Bronchial epithelial cell (primary cell): ENCODE measurements around the gene PHLDA3. TPM values are rescaled to one million over a fixed set of nuclear protein-coding genes. Genes with fewer than 3 reads are reported as not detected.
"Not testable (repeated sequence)": the region's sequence is repeated elsewhere in the genome, so short reads cannot be mapped to it uniquely, and the experiment has no call there.

ENCODE experiments used
- DNase-seq: peaks from one replicate; pipeline ENCODE4 v3.0.0-alpha.2; 2010; ENCODE audit warnings: low read depth
- FAIRE-seq: peaks from 2 replicates; lab custom pipeline; 2011; peaks lifted over from hg19 to GRCh38; lab: Jason Lieb, UNC
- H3K27me3 ChIP-seq: 2 replicates; pipeline ENCODE4 v1.5.1; 2011; ENCODE audit warnings: low read length; ENCODE audit not compliant: control insufficient read depth, insufficient read depth
- H3K36me3 ChIP-seq: 2 replicates; pipeline ENCODE4 v1.5.1; 2011; ENCODE audit warnings: low read length; ENCODE audit not compliant: control insufficient read depth, insufficient read depth
- H3K4me3 ChIP-seq: 2 replicates; pipeline ENCODE4 v1.5.1; 2011; ENCODE audit warnings: mild to moderate bottlenecking, low read depth, low read length, control low read depth
- CTCF ChIP-seq: IDR thresholded peaks from 2 replicates; pipeline ENCODE4 v1.5.1; 2011; ENCODE audit warnings: mild to moderate bottlenecking, moderate library complexity, low read length, control low read depth, inconsistent platforms; ENCODE audit not compliant: insufficient read depth, severe bottlenecking
- total RNA-seq: library from RNA; depleted of rRNA; stranded (reverse); fragments of >200 nt; gene quantifications from 2 replicates; pipeline ENCODE4 v1.2.1, GENCODE V29; 2014

The PHLDA3 gene
- total RNA-seq, 1 donor from 2014 or later = 118 TPM

- DNase-seq (no peak), FAIRE-seq (peak; percentile 36)
- no peak for TF ChIP-seq CTCF
- H3K4me3 ChIP-seq = no peak overlapping the region
- peaks cover 11% of the 10 kb centered on the region for H3K36me3 ChIP-seq
- no peaks in the 10 kb centered on the region for H3K27me3 ChIP-seq
These were observed 29.6 kb upstream of the PHLDA3 start for GRCh38 chr1:201498621-201499020.

GRCh38 chr1:201497935-201498509 lies 29.0 kb upstream of the PHLDA3 start:
- no peak overlapping the region for H3K4me3 ChIP-seq
- no peak for DNase-seq
- H3K27me3 ChIP-seq = no peaks in the 10 kb centered on the region
- TF ChIP-seq CTCF = no peak
- FAIRE-seq = no peak
- H3K36me3 ChIP-seq = peaks cover 13% of the 10 kb centered on the region

GRCh38 chr1:201496296-201496690 lies 27.3 kb upstream of the PHLDA3 start:
- Histone ChIP-seq H3K27me3 (no peaks in the 10 kb centered on the region), H3K36me3 (peaks cover 16% of the 10 kb centered on the region), H3K4me3 (no peak overlapping the region)
- DNase-seq (no peak), FAIRE-seq (no peak)
- TF ChIP-seq CTCF = no peak

GRCh38 chr1:201495551-201496295 lies 26.7 kb upstream of the PHLDA3 start:
- no peaks in the 10 kb centered on the region for H3K27me3 ChIP-seq
- H3K4me3 ChIP-seq = no peak overlapping the region
- peak; percentile 77 for DNase-seq
- peaks cover 16% of the 10 kb centered on the region for H3K36me3 ChIP-seq
- peak; percentile 50 for FAIRE-seq
- no peak for TF ChIP-seq CTCF

GRCh38 chr1:201493757-201494617 lies 25.0 kb upstream of the PHLDA3 start:
- Histone ChIP-seq H3K4me3 (no peak overlapping the region), H3K27me3 (no peaks in the 10 kb centered on the region), H3K36me3 (peaks cover 18% of the 10 kb centered on the region)
- DNase-seq (no peak), FAIRE-seq (no peak)
- no peak for TF ChIP-seq CTCF

GRCh38 chr1:201493026-201493656 lies 24.2 kb upstream of the PHLDA3 start:
- peaks cover 22% of the 10 kb centered on the region for H3K36me3 ChIP-seq
- H3K27me3 ChIP-seq, FAIRE-seq, H3K4me3 ChIP-seq, DNase-seq: not testable (repeated sequence)
